ENCODE data around the gene AGR2. TPM values are rescaled to one million over a fixed set of nuclear protein-coding genes. Genes with fewer than 3 reads are reported as not detected.

Gene AGR2
- total RNA-seq, 1 experiment from 2014 or later: not detected

- H3K4me3 Mint-ChIP-seq: no peak overlapping the region
- no peaks in the 10 kb centered on the region for H3K27me3 Mint-ChIP-seq (ENCODE audit: low read depth)
- no peak overlapping the region for H3K14ac ChIP-seq (ENCODE audit: insufficient read depth, low read length)
- no peaks in the 10 kb centered on the region for H3K79me1 ChIP-seq (ENCODE audit: insufficient read depth, low read depth, low read length, poor library complexity, severe bottlenecking)
- H2BK120ac ChIP-seq (ENCODE audit: low read depth, low read length, poor library complexity, severe bottlenecking): no peak overlapping the region
- no peak overlapping the region for H3K23ac ChIP-seq (ENCODE audit: insufficient read length, low read depth, low read length)
- no peak overlapping the region for H2AFZ ChIP-seq (ENCODE audit: low read length)
- H3K36me3 Mint-ChIP-seq (ENCODE audit: insufficient read depth in 1 of 3, low read depth in 3 of 3): peaks cover 0 to 3% (median 2%) of the 10 kb centered on the region in 3 experiments; a peak in 2 of 7 replicates
- H4K20me1 ChIP-seq (ENCODE audit: control insufficient read depth, insufficient read depth, insufficient read length): no peaks in the 10 kb centered on the region
- no peak overlapping the region for H3K9ac ChIP-seq (ENCODE audit: extremely low read depth, insufficient read length, low read length)
- peaks cover 0 to 2% of the 10 kb centered on the region in 2 experiments; a peak in 1 of 5 replicates for H3K9me3 Mint-ChIP-seq
- no peaks in the 10 kb centered on the region for H3K9me3 ChIP-seq (ENCODE audit: control insufficient read depth, low read depth, low read length)
- DNase-seq: no peak
- no peak overlapping the region for H3T11ph ChIP-seq (ENCODE audit: low read length)
- H3K56ac ChIP-seq (ENCODE audit: insufficient read length, low read depth, low read length): no peak overlapping the region
- no peak overlapping the region for H2AK5ac ChIP-seq (ENCODE audit: insufficient read length, low read length)
- TF ChIP-seq CTCF (conservative IDR thresholded peaks at IDR 0.05): no peak
- H2BK20ac ChIP-seq (ENCODE audit: low read depth, low read length, poor library complexity, severe bottlenecking): no peak overlapping the region
- H3K23me2 ChIP-seq (ENCODE audit: insufficient read length, low read depth, low read length, poor library complexity, severe bottlenecking): no peaks in the 10 kb centered on the region
- no peaks in the 10 kb centered on the region for H3K79me2 ChIP-seq (ENCODE audit: insufficient read depth, low read length)
- H3K18ac ChIP-seq (ENCODE audit: insufficient read length, low read depth, low read length): no peak overlapping the region
- no peak overlapping the region for H2BK15ac ChIP-seq (ENCODE audit: low read depth, low read length)
- H3K4me2 ChIP-seq (ENCODE audit: insufficient read depth, insufficient read length, low read length): no peak overlapping the region
- H3K4me1 ChIP-seq (ENCODE audit: insufficient read depth, low read length): no peaks in the 10 kb centered on the region
- no peak overlapping the region for H3K27ac ChIP-seq (ENCODE audit: insufficient read length, low read depth, low read length)
- no peak overlapping the region for H3K27ac Mint-ChIP-seq
- no peaks in the 10 kb centered on the region for H3K27me3 ChIP-seq (ENCODE audit: insufficient read depth, low read length)
- WGBS (ENCODE audit: extremely low coverage, insufficient read length, low lambda C conversion rate): no CpG with 5 or more reads among the region's 5 CpGs
- no peaks in the 10 kb centered on the region for H3K4me1 Mint-ChIP-seq
- H2BK5ac ChIP-seq (ENCODE audit: insufficient read length, low read length): no peak overlapping the region
- H4K5ac ChIP-seq (ENCODE audit: insufficient read length, low read depth, low read length): no peak overlapping the region
- H2BK12ac ChIP-seq (ENCODE audit: insufficient read length, low read depth, low read length): no peak overlapping the region
- H4K8ac ChIP-seq (replicated peaks; ENCODE audit: insufficient read length, low read depth, low read length): no peak overlapping the region
- no peak overlapping the region for H3K4ac ChIP-seq (ENCODE audit: low read depth, low read length)
- H4K91ac ChIP-seq (ENCODE audit: insufficient read length, low read depth, low read length): no peak overlapping the region
Observed at GRCh38 chr7:16791905-16792698, 12.7 kb downstream of the AGR2 start.
